Tibial nerve (tissue), 4 donors: ENCODE measurements around the gene DUOX2.
"Not testable (repeated sequence)": the region's sequence is repeated elsewhere in the genome, so short reads cannot be mapped to it uniquely, and the experiment has no call there.

Experiments used
- CTCF ChIP-seq, 5 experiments: fragments of 200-600 bp in 3 of 5; fragments of 450-650 bp in 2 of 5; sonication (generic) in 3 of 5; IDR thresholded peaks; one replicate each; pipeline ENCODE4 v1.5.1; 2016 to 2019; ENCODE audit warnings: antibody characterized with exemption in 5 of 5, mild to moderate bottlenecking in 3 of 5, moderate library complexity in 2 of 5
- EP300 ChIP-seq, 2 donors: sonication (generic); formaldehyde crosslinking; IDR thresholded peaks; one replicate each; pipeline ENCODE4 v1.6.1; 2017; ENCODE audit warnings: antibody characterized with exemption in 2 of 2, mild to moderate bottlenecking in 1 of 2
- POLR2A ChIP-seq, 2 donors: fragments of 450-650 bp; IDR thresholded peaks; one replicate each; pipeline ENCODE4 v1.6.1; 2017; ENCODE audit warnings: antibody characterized with exemption in 2 of 2, mild to moderate bottlenecking in 2 of 2, moderate library complexity in 2 of 2

DNA sequence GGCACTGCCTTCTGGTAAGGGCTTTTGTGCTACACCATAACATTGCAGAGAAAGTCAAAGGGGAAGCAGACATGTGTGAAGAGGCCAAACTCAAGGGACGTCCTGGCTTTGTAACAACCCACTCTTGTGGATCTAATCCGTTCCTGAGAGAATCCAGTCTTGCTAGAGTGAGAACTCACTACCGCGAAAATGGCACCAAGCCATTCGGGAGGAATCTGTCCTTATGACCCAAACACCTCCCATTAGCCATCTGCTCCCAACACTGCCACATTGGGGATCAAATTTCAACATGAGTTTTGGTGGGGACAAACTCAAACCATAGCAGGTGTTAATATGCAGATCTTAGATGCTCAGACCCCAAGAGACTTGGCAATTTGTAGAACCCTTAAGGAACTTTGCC lies 34.8 kb downstream of the DUOX2 start:
- not testable (repeated sequence) for TF ChIP-seq CTCF, POLR2A, EP300 (IDR thresholded peaks at IDR 0.05)
